Measurements from ENCODE around the gene SRSF3.

- TF ChIP-seq CTCF (IDR thresholded peaks at IDR 0.05) (no peak), POLR2A (IDR thresholded peaks at IDR 0.05) (no peak)
Measured at GRCh38 chr6:36590237-36590636, 3.9 kb upstream of the SRSF3 start.

All from breast epithelium (tissue), 3 donors.